Measurements from ENCODE around the gene TPRA1.

DNA sequence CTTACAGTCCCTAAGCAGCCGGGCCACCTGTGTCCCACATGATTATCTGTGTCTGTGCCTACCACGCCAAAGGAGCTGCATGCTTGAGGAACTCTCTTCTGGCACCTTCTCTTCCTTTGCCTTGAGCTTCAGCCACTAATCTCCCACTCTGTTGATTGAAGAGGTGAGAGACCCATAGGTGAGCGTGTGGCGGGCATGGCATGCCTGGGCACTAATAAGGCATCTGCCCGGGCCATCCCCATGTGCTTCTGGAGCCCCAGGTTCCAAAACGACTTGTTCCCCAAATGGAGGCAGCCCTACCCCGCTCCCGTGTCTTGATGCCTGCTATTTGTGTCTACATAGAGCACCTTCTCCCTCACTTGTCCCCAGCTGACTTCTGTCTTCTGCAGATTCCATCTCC is 20.7 kb upstream of the TPRA1 start:
- no peak for TF ChIP-seq CTCF (conservative IDR thresholded peaks at IDR 0.05)
- TF ChIP-seq EZH2 (IDR thresholded peaks at IDR 0.05; ENCODE audit: low read depth): no peak

Data from PC-9 (cell line).